Epithelial cell of proximal tubule (primary cell): ENCODE data around the gene DCDC1. TPM values are rescaled to one million over a fixed set of nuclear protein-coding genes. Genes with fewer than 3 reads are reported as not detected.
A peak's percentile ranks its signal among the peaks of the same experiment; 100 is the strongest.

Experiments
- DNase-seq: peaks from one replicate; pipeline ENCODE4 v3.0.0-alpha.2; 2011; ENCODE audit warnings: low read depth
- H3K4me3 ChIP-seq: 2 replicates; pipeline ENCODE4 v1.5.1; 2011; ENCODE audit warnings: low read depth, mild to moderate bottlenecking, low read length
- CTCF ChIP-seq: conservative IDR thresholded peaks from 2 replicates; pipeline ENCODE4 v1.5.1; 2012; ENCODE audit warnings: low read depth, mild to moderate bottlenecking, low read length
- total RNA-seq: library from RNA; depleted of rRNA; stranded (reverse); fragments of >200 nt; gene quantifications from 2 replicates; pipeline ENCODE4 v1.2.3, GENCODE V29; 2015

The DCDC1 gene
- total RNA-seq = 0.12 and 0.22 TPM in 2 replicates

- no peak for TF ChIP-seq CTCF
- DNase-seq = peak; percentile 52
- peak within 1 kb of the TSS; percentile 81 for H3K4me3 ChIP-seq
Measured at GRCh38 chr11:31369348-31370329, at the start of gene DCDC1, which contains the start of gene DNAJC24. Gene DCDC1 (minus strand): TSS chr11:31369739. CDS start chr11:31328280, 41,459 bp downstream. Gene DNAJC24 (plus strand): TSS chr11:31369860. CDS start chr11:31370749, 889 bp downstream.

GRCh38 chr11:31419138-31419537 is 49.6 kb upstream of the DCDC1 start:
- DNase-seq = no peak
- H3K4me3 ChIP-seq = no peak overlapping the region
- TF ChIP-seq CTCF = no peak

- TF ChIP-seq CTCF = no peak
- H3K4me3 ChIP-seq = no peak overlapping the region
- no peak for DNase-seq
Measured at GRCh38 chr11:31417816-31418215, 48.3 kb upstream of the DCDC1 start.

- no peak for TF ChIP-seq CTCF
- DNase-seq = no peak
- no peak overlapping the region for H3K4me3 ChIP-seq
Measured at GRCh38 chr11:31417357-31417756, 47.8 kb upstream of the DCDC1 start.

- no peak for DNase-seq
- TF ChIP-seq CTCF = no peak
- H3K4me3 ChIP-seq = no peak overlapping the region
Measured at GRCh38 chr11:31415435-31415834, 45.9 kb upstream of the DCDC1 start.

- DNase-seq = no peak
Measured at GRCh38 chr11:31414338-31414737, 44.8 kb upstream of the DCDC1 start.

More at GRCh38 chr11:31414338-31414737, 44.8 kb upstream of the DCDC1 start:
- no peak overlapping the region for H3K4me3 ChIP-seq
- no peak for TF ChIP-seq CTCF
